Left renal cortex interstitium (tissue), 4 donors: Measurements from ENCODE around the gene FGA. TPM values are rescaled to one million over a fixed set of nuclear protein-coding genes. Genes with fewer than 3 reads are reported as not detected.
A peak's percentile ranks its signal among the peaks of the same experiment; 100 is the strongest.

Experiments used
- DNase-seq, 4 donors: peaks; one replicate each; pipeline ENCODE4 v3.0.0-alpha.2; 2013; ENCODE audit warnings: low read depth in 4 of 4, low spot score in 2 of 4, missing footprints in 1 of 4
- polyA plus RNA-seq, 4 donors: library from polyadenylated mRNA; unstranded; fragments of 120-200 nt; gene quantifications; one replicate each; pipeline ENCODE4 v1.2.1, GENCODE V29; 2013; ENCODE audit not compliant: insufficient read length in 4 of 4

The FGA gene
- polyA plus RNA-seq, 4 donors: 0.06 to 39.6 (median 0.33) TPM; not detected in 1

DNA sequence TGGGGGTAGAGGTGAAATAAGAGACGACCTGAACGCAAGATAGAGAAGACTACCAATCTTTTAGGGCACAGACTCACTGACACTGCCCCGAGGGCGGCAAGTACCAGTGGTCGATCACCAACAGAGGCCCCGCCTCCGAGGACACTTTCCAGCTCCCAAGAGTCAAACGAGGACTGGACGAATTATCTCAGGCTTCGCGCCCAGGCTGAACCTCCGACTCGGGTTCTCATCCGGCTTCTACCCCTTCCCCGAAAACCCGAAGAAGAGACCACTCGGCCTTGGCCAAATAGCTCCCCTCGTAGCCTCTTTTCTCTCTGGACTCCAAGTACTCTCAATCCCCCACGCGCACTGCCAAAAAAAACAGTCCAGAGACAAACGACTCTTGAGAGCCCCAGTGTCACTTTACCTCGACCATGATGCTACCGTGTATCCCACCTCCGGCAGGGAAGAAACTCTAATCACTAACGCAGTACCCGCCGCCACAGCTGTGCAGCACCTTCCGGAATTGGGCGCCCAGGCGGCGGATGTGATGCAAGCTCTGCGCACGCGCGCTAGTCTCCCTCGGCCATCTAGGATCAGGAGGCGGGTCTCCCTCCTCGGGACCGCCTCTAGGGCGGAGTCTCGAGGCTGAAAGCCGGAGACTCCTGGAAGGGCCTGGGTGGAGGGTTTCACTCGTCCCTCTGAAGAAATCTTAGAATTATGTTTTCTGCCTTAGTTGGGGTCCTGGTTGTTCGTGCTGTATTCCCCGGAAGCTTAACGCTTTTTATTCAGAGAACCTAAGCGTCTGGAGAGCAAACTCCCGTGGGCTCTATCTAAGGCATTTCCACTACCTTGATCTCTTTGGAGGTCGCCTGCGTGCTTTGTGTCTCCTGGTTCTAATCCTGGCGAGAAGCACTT lies 40.4 kb downstream of the FGA start, which contains the start of gene PLRG1:
Gene PLRG1, minus strand, starts transcription at position 507 of the 897 bp plus-strand sequence. Its CDS starts 92 bp downstream, at position 415.
- peak; percentile 87 to 96 (median 92) for DNase-seq

GRCh38 chr4:154545689-154546088 lies 44.9 kb downstream of the FGA start:
- no peak for DNase-seq

DNA sequence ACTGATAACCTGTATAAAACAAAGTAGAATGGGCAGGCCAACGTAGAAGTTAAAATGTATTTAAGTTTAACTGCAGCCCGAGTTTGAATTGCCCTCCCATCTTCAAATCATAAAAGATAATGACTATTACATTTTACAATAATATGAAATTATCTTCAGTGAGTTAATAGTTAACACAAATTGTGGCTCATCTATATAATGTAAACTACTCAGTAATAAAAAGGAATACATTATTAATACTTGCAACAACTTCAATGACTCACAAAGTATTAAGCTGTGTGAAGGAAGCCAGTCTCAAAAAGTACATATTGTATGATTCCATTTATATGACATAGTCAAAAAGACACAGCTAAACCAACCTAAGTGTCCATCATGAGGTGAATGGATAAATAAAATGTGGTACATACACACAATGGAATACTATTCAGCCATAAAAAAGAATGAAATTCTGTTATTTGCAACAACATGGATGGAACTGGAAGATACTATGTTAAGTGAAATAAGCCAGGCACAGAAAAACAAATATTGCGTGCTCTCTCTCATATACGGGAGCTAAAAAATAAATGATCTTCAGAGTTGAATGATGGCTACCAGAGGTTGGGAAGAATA lies 48.2 kb downstream of the FGA start:
- no peak for DNase-seq

Other genes with a start within 250 kb of the FGA start
- gene DCHS2, start 98.9 kb downstream of the FGA start, polyA plus RNA-seq: 10 to 100 TPM in 1 of 4 donors, 1 to 10 TPM in 3; 5.7 to 11.3 (median 6.7) TPM
- 100 to 1,000 TPM in 3 of 4 donors, 10 to 100 TPM in 1; 99.5 to 124 (median 113) TPM for gene PLRG1, start 40.3 kb downstream of the FGA start, polyA plus RNA-seq
- gene FGB, start 27.7 kb downstream of the FGA start, polyA plus RNA-seq: 100 to 1,000 TPM in 2 of 4 donors, 1 to 10 TPM in 2; 5.9 to 204 (median 63.8) TPM
- 10 to 100 TPM in 1 of 4 donors, not detected in 3; 41.2 TPM for gene FGG, start 21.9 kb upstream of the FGA start, polyA plus RNA-seq
- gene LRAT, start 153.3 kb upstream of the FGA start, polyA plus RNA-seq: 1 to 10 TPM in 1 of 4 donors, under 1 TPM in 3; 0.49 to 1.1 (median 0.75) TPM
- gene RBM46, start 190.5 kb upstream of the FGA start, polyA plus RNA-seq: under 1 TPM; 0.04 to 0.07 (median 0.06) TPM